Measurements from ENCODE around the gene TAP1.

- TF ChIP-seq POLR2A (IDR thresholded peaks at IDR 0.05; ENCODE audit: low read length) = no peak
- no peak for TF ChIP-seq GATA1 (IDR thresholded peaks at IDR 0.05; ENCODE audit: low read depth, low read length)
Measured at GRCh38 chr6:32815115-32815514, 38.4 kb downstream of the TAP1 start.

All from erythroblast (primary cell).